HG02571 (cell line): ENCODE results near the gene NEGR1.

Experiments
- ATAC-seq: cut with Tn5 transposase; IDR thresholded peaks from one replicate; pipeline ENCODE4 v1.9.1; 2021; ENCODE audit warnings: mild to moderate bottlenecking, moderate library complexity; ENCODE audit not compliant: unreplicated experiment

The NEGR1 gene

GRCh38 chr1:71424536-71424935 is 857.8 kb downstream of the NEGR1 start:
- ATAC-seq, result no peak

GRCh38 chr1:71422221-71422620 is 860.1 kb downstream of the NEGR1 start:
- no peak for ATAC-seq

GRCh38 chr1:71417421-71417820 is 864.9 kb downstream of the NEGR1 start:
- no peak for ATAC-seq

GRCh38 chr1:71414179-71414578 is 868.2 kb downstream of the NEGR1 start:
- ATAC-seq, result no peak

- no peak for ATAC-seq
These were observed 868.7 kb downstream of the NEGR1 start for GRCh38 chr1:71413441-71414175.

- no peak for ATAC-seq
These were observed 882.3 kb downstream of the NEGR1 start for GRCh38 chr1:71400050-71400449.

GRCh38 chr1:71399594-71399993 is 882.7 kb downstream of the NEGR1 start:
- no peak for ATAC-seq

GRCh38 chr1:71393301-71393700 is 889.0 kb downstream of the NEGR1 start:
- no peak for ATAC-seq

- ATAC-seq, result no peak
These were observed 891.8 kb downstream of the NEGR1 start for GRCh38 chr1:71390518-71390917.

GRCh38 chr1:71377886-71378285 is 904.5 kb downstream of the NEGR1 start:
- no peak for ATAC-seq

GRCh38 chr1:71372496-71372895 is 909.8 kb downstream of the NEGR1 start:
- ATAC-seq, result no peak

GRCh38 chr1:71371581-71371980 is 910.8 kb downstream of the NEGR1 start:
- no peak for ATAC-seq

GRCh38 chr1:71364236-71364635 is 918.1 kb downstream of the NEGR1 start:
- ATAC-seq, result no peak

GRCh38 chr1:71362691-71363090 is 919.6 kb downstream of the NEGR1 start:
- ATAC-seq, result no peak

- ATAC-seq, result no peak
These were observed 920.3 kb downstream of the NEGR1 start for GRCh38 chr1:71362076-71362475.

- ATAC-seq, result no peak
These were observed 924.6 kb downstream of the NEGR1 start for GRCh38 chr1:71357708-71358107.

- no peak for ATAC-seq
These were observed 930.9 kb downstream of the NEGR1 start for GRCh38 chr1:71351438-71351837.

GRCh38 chr1:71350805-71351204 is 931.5 kb downstream of the NEGR1 start:
- no peak for ATAC-seq

- ATAC-seq, result no peak
These were observed 932.0 kb downstream of the NEGR1 start for GRCh38 chr1:71350330-71350729.
